Measurements from ENCODE around the gene CNIH2. TPM values are rescaled to one million over a fixed set of nuclear protein-coding genes. Genes with fewer than 3 reads are reported as not detected.
A peak's percentile ranks its signal among the peaks of the same experiment; 100 is the strongest.

Gene CNIH2
- total RNA-seq, 4 donors from 2014 or later, result not detected

GRCh38 chr11:66290330-66290621, 12.3 kb downstream of the CNIH2 start:
- H3K27ac ChIP-seq, result no peak overlapping the region
- DNase-seq, result no peak
- H3K4me1 ChIP-seq, result peaks cover 0 to 30% (median 21%) of the 10 kb centered on the region in 4 donors
- H3K36me3 ChIP-seq, result peaks cover 0 to 3% (median 0%) of the 10 kb centered on the region in 3 donors
- H3K9me3 ChIP-seq, result no peaks in the 10 kb centered on the region
- H3K27me3 ChIP-seq, result peaks cover 0 to 10% of the 10 kb centered on the region in 2 donors
- peak overlapping the region in 1 of 4 donors; percentile 95 for H3K4me3 ChIP-seq
- TF ChIP-seq CTCF (IDR thresholded peaks at IDR 0.05) (no peak), POLR2A (IDR thresholded peaks at IDR 0.05) (no peak)

GRCh38 chr11:66291303-66291705, 13.3 kb downstream of the CNIH2 start:
- peaks cover 0 to 10% of the 10 kb centered on the region in 2 donors for H3K27me3 ChIP-seq
- no peak for TF ChIP-seq CTCF (IDR thresholded peaks at IDR 0.05)
- TF ChIP-seq POLR2A (IDR thresholded peaks at IDR 0.05), result no peak
- H3K27ac ChIP-seq, result no peak overlapping the region
- no peaks in the 10 kb centered on the region for H3K36me3 ChIP-seq
- peak overlapping the region in 3 of 4 donors; percentile 47 to 51 (median 51) for H3K4me3 ChIP-seq
- H3K9me3 ChIP-seq, result no peaks in the 10 kb centered on the region
- peaks cover 0 to 30% (median 21%) of the 10 kb centered on the region in 4 donors for H3K4me1 ChIP-seq
- DNase-seq, result no peak

GRCh38 chr11:66291706-66292542, 13.9 kb downstream of the CNIH2 start, which contains the start of gene TMEM151A:
TSS of gene TMEM151A (plus strand) at chr11:66291894. CDS start at chr11:66292014, 120 bp downstream.
- H3K27ac ChIP-seq, result no peak within 1 kb of the TSS
- peak within 1 kb of the TSS; percentile 17 to 51 (median 49) for H3K4me3 ChIP-seq
- H3K9me3 ChIP-seq, result no peaks in the 10 kb centered on the region
- H3K4me1 ChIP-seq, result peaks cover 0 to 29% (median 21%) of the 10 kb centered on the region in 4 donors
- no peaks in the 10 kb centered on the region for H3K36me3 ChIP-seq
- H3K27me3 ChIP-seq, result peaks cover 0 to 10% of the 10 kb centered on the region in 2 donors
- DNase-seq, result no peak
- no peak for TF ChIP-seq POLR2A (IDR thresholded peaks at IDR 0.05)
- no peak for TF ChIP-seq CTCF (IDR thresholded peaks at IDR 0.05)

GRCh38 chr11:66292543-66293332, 14.8 kb downstream of the CNIH2 start:
- peaks cover 0 to 10% of the 10 kb centered on the region in 2 donors for H3K27me3 ChIP-seq
- DNase-seq, result no peak
- no peak overlapping the region for H3K4me3 ChIP-seq

More at GRCh38 chr11:66292543-66293332, 14.8 kb downstream of the CNIH2 start:
- TF ChIP-seq CTCF (IDR thresholded peaks at IDR 0.05) (no peak), POLR2A (IDR thresholded peaks at IDR 0.05) (no peak)
- Histone ChIP-seq H3K36me3 (no peaks in the 10 kb centered on the region), H3K4me1 (peaks cover 0 to 22% (median 17%) of the 10 kb centered on the region in 4 donors), H3K9me3 (no peaks in the 10 kb centered on the region), H3K27ac (no peak overlapping the region)

All from Peyer's patch (tissue), 4 donors.